ENCODE measurements around the gene KLHL10. TPM values are rescaled to one million over a fixed set of nuclear protein-coding genes. Genes with fewer than 3 reads are reported as not detected.

Gene KLHL10
- total and polyA plus RNA-seq, 2 of the 4 experiments (the other 2 are of a cell fraction), result 0.18 TPM; not detected in 1

DNA sequence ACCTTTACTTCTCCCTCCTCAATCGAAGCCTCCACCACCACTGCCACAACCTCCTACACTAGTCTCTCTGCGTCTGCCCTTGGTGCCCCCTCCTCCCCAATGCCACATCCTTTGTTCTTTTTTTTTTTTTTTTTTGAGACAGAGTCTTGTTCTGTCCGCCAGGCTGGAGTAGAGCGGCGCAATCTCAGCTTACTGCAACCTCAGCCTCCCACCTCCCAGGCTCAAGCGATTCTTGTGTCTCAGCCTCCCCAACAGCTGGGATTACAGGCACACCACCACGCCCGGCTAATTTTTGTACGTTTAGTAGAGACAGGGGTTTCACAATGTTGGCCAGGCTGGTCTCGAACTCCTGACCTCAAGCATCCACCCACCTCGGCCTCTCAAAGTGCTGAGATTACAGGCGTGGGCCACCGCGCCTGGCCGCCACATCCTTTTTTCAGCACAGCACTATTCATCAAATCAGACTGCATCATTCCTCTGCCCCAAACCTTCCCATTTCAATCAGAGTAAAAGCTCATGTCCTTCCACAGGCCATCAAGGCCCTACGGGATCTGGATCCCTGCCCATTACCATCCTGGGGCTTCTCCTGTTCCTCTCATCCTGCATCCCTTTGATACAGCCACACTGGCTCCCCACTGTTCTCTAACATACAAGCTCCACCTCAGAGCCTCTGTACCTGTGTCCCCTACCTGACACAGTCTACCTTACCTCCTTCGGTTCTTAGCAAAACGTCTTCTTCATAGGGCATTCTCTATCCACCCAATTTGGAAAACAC is 25.6 kb downstream of the KLHL10 start:
- Histone ChIP-seq H2AFZ (replicated peaks; ENCODE audit: low read length, poor library complexity) (no peak overlapping the region), H3K23ac (ENCODE audit: low read depth, low read length) (peak overlapping the region; percentile 64), H4K20me1 (ENCODE audit: insufficient read depth, low read length) (peaks cover 45% of the 10 kb centered on the region), H3K14ac (replicated peaks; ENCODE audit: low read depth, low read length) (0 out of 2 replicates have a peak overlapping the region, but pooled peaks have one; percentile 2), H4K5ac (ENCODE audit: low read depth, low read length) (no peak overlapping the region), H2BK20ac (ENCODE audit: low read depth, low read length) (no peak overlapping the region), H3K36me3 (ENCODE audit: control insufficient read depth, insufficient read depth, low read length) (peaks cover 7% of the 10 kb centered on the region), H3K9me1 (ENCODE audit: insufficient read depth, low read length) (peaks cover 7% of the 10 kb centered on the region; the same call in 1 of the 2 replicates), H3K9ac (ENCODE audit: low read depth, low read length) (0 out of 2 replicates have a peak overlapping the region, but pooled peaks have one; percentile 45), H3K27ac (ENCODE audit: insufficient read depth, low read length) (no peak overlapping the region), H2BK15ac (ENCODE audit: low read depth, low read length) (no peak overlapping the region), H3K4ac (ENCODE audit: low read depth, low read length) (no peak overlapping the region), H3K56ac (ENCODE audit: extremely low read depth, insufficient read depth, low read length) (no peak overlapping the region), H3K4me1 (ENCODE audit: control insufficient read depth, insufficient read depth, low read length) (peaks cover 11% of the 10 kb centered on the region), H2AK5ac (ENCODE audit: low read depth, low read length) (no peak overlapping the region), H3K79me1 (ENCODE audit: low read depth in 1 of 2, low read length in 2 of 2) (peaks cover 26 to 58% of the 10 kb centered on the region in 2 experiments), H4K91ac (ENCODE audit: insufficient read depth, low read depth, low read length) (no peak overlapping the region), H2BK5ac (ENCODE audit: low read depth, low read length, poor library complexity, severe bottlenecking) (no peak overlapping the region), H2BK120ac (ENCODE audit: low read depth, low read length) (no peak overlapping the region), H3K9me3 (ENCODE audit: control insufficient read depth, insufficient read depth, low read length) (no peaks in the 10 kb centered on the region), H4K8ac (ENCODE audit: low read depth in 2 of 2, low read length in 2 of 2) (no peak overlapping the region), H3K4me2 (ENCODE audit: low read depth, low read length) (peak overlapping the region; percentile 100), H3K27me3 (ENCODE audit: control insufficient read depth, insufficient read depth, low read length) (no peaks in the 10 kb centered on the region), H3K4me3 (ENCODE audit: insufficient read depth, low read depth, low read length) (0 out of 2 replicates have a peak overlapping the region, but pooled peaks have one; percentile 20), H2AK9ac (replicated peaks; ENCODE audit: low read depth, low read length, poor library complexity) (peak overlapping the region; percentile 17), H3K18ac (ENCODE audit: low read depth, low read length) (no peak overlapping the region)
- TF ChIP-seq MAFK (IDR thresholded peaks at IDR 0.05; ENCODE audit: low read depth, low read length) (no peak), RFX5 (IDR thresholded peaks at IDR 0.05; ENCODE audit: low read depth, low read length) (no peak), FOS (IDR thresholded peaks at IDR 0.05; ENCODE audit: low read depth, low read length) (no peak), CHD1 (IDR thresholded peaks at IDR 0.05; ENCODE audit: low read depth, low read length) (no peak), BHLHE40 (IDR thresholded peaks at IDR 0.05; ENCODE audit: low read depth, low read length) (no peak), RCOR1 (IDR thresholded peaks at IDR 0.05; ENCODE audit: insufficient replicate concordance, low read length) (no peak), RAD21 (IDR thresholded peaks at IDR 0.05; ENCODE audit: low read length) (no peak), MAZ (IDR thresholded peaks at IDR 0.05; ENCODE audit: borderline replicate concordance, low read depth, low read length) (no peak), MXI1 (IDR thresholded peaks at IDR 0.05; ENCODE audit: borderline replicate concordance, low read depth, low read length) (no peak), POLR2A (IDR thresholded peaks at IDR 0.05; ENCODE audit: low read depth, low read length) (no peak), SMC3 (IDR thresholded peaks at IDR 0.05; ENCODE audit: low read depth, low read length) (no peak), CEBPB (IDR thresholded peaks at IDR 0.05; ENCODE audit: low read depth, low read length) (no peak)
- TF ChIP-seq, protein P1, sequence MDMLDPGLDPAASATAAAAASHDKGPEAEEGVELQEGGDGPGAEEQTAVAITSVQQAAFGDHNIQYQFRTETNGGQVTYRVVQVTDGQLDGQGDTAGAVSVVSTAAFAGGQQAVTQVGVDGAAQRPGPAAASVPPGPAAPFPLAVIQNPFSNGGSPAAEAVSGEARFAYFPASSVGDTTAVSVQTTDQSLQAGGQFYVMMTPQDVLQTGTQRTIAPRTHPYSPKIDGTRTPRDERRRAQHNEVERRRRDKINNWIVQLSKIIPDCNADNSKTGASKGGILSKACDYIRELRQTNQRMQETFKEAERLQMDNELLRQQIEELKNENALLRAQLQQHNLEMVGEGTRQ (IDR thresholded peaks at IDR 0.05; ENCODE audit: low read depth, low read length), result no peak
- TF ChIP-seq, protein P2, sequence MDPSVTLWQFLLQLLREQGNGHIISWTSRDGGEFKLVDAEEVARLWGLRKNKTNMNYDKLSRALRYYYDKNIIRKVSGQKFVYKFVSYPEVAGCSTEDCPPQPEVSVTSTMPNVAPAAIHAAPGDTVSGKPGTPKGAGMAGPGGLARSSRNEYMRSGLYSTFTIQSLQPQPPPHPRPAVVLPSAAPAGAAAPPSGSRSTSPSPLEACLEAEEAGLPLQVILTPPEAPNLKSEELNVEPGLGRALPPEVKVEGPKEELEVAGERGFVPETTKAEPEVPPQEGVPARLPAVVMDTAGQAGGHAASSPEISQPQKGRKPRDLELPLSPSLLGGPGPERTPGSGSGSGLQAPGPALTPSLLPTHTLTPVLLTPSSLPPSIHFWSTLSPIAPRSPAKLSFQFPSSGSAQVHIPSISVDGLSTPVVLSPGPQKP (IDR thresholded peaks at IDR 0.05; ENCODE audit: borderline replicate concordance, low read depth, low read length), result no peak
- TF ChIP-seq, protein P3, sequence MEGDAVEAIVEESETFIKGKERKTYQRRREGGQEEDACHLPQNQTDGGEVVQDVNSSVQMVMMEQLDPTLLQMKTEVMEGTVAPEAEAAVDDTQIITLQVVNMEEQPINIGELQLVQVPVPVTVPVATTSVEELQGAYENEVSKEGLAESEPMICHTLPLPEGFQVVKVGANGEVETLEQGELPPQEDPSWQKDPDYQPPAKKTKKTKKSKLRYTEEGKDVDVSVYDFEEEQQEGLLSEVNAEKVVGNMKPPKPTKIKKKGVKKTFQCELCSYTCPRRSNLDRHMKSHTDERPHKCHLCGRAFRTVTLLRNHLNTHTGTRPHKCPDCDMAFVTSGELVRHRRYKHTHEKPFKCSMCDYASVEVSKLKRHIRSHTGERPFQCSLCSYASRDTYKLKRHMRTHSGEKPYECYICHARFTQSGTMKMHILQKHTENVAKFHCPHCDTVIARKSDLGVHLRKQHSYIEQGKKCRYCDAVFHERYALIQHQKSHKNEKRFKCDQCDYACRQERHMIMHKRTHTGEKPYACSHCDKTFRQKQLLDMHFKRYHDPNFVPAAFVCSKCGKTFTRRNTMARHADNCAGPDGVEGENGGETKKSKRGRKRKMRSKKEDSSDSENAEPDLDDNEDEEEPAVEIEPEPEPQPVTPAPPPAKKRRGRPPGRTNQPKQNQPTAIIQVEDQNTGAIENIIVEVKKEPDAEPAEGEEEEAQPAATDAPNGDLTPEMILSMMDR (conservative IDR thresholded peaks at IDR 0.05; ENCODE audit: low read depth, low read length), result no peak
- ChIA-PET CTCF (interaction anchor here (1.9 kb wide), 1 partner anchor 13 kb away, joined by 6 read pairs; no protein-coding TSS in a partner anchor), POLR2A (ENCODE audit: unreplicated experiment) (no interaction called here)
- dilution Hi-C loops (cut with HindIII; ENCODE audit: low sequenced_read_pairs, unreplicated experiment) (no loop called here), intact Hi-C loops (cut with micrococcal nuclease) (no loop called here), in situ Hi-C loops (cut with MboI; ENCODE audit: low sequenced_read_pairs) (no loop called here)
- ATAC-seq (ENCODE audit: low read depth), result no peak
- 74% methylated on average over 11 of the region's 18 CpGs; no CpG with 5 or more reads in 1 of the 2 experiments for WGBS, 2 experiments (ENCODE audit: extremely low coverage in 2 of 2, insufficient read length in 1 of 2)
- no TSS peak for BruUV-seq (replicated peaks)
- no peak for DNase-seq

Data from IMR-90 (cell line).